SK-N-MC (cell line): ENCODE results near the gene POLH.
"Not testable (repeated sequence)": the region's sequence is repeated elsewhere in the genome, so short reads cannot be mapped to it uniquely, and the experiment has no call there.

Source experiments
- DNase-seq: peaks from one replicate; pipeline ENCODE4 v3.0.0-alpha.2; 2011; ENCODE audit warnings: low read depth, low spot score
- H3K27ac ChIP-seq: fragments of 200-600 bp; sonication (generic); 2 replicates; pipeline ENCODE4 v1.5.1; 2016; ENCODE audit warnings: mixed run types
- H3K36me3 ChIP-seq: fragments of 200-600 bp; sonication (generic); 2 replicates; pipeline ENCODE4 v1.6.1; 2017; ENCODE audit warnings: antibody characterized with exemption, low read length, mixed read lengths; ENCODE audit not compliant: insufficient read depth
- H3K4me3 ChIP-seq: fragments of 200-600 bp; sonication (generic); 2 replicates; pipeline ENCODE4 v1.5.1; 2016
- H3K9ac ChIP-seq: fragments of 200-600 bp; sonication (generic); 2 replicates; pipeline ENCODE4 v1.8.0; 2017; ENCODE audit warnings: mixed run types, mixed read lengths; ENCODE audit not compliant: insufficient read length
- H3K9me3 ChIP-seq: fragments of 200-600 bp; sonication (generic); 2 replicates; pipeline ENCODE4 v1.6.1; 2017; ENCODE audit warnings: low read depth, mild to moderate bottlenecking, antibody characterized with exemption, low read length, moderate library complexity, mixed read lengths
- EZH2 ChIP-seq: fragments of 200-600 bp; sonication (generic); IDR thresholded peaks from one replicate; pipeline ENCODE4 v1.6.1; 2017; ENCODE audit warnings: antibody characterized with exemption
- FOXP2 ChIP-seq: optimal IDR thresholded peaks from 2 replicates; pipeline ENCODE3; 2011; ENCODE audit warnings: mild to moderate bottlenecking, moderate library complexity; ENCODE audit not compliant: insufficient read depth; ENCODE audit errors: extremely low read length, control extremely low read depth
- POLR2AphosphoS5 ChIP-seq: IDR thresholded peaks from 2 replicates; pipeline ENCODE4 v1.6.1; 2012; ENCODE audit warnings: mild to moderate bottlenecking, low read depth, low read length, borderline replicate concordance

POLH gene

DNA sequence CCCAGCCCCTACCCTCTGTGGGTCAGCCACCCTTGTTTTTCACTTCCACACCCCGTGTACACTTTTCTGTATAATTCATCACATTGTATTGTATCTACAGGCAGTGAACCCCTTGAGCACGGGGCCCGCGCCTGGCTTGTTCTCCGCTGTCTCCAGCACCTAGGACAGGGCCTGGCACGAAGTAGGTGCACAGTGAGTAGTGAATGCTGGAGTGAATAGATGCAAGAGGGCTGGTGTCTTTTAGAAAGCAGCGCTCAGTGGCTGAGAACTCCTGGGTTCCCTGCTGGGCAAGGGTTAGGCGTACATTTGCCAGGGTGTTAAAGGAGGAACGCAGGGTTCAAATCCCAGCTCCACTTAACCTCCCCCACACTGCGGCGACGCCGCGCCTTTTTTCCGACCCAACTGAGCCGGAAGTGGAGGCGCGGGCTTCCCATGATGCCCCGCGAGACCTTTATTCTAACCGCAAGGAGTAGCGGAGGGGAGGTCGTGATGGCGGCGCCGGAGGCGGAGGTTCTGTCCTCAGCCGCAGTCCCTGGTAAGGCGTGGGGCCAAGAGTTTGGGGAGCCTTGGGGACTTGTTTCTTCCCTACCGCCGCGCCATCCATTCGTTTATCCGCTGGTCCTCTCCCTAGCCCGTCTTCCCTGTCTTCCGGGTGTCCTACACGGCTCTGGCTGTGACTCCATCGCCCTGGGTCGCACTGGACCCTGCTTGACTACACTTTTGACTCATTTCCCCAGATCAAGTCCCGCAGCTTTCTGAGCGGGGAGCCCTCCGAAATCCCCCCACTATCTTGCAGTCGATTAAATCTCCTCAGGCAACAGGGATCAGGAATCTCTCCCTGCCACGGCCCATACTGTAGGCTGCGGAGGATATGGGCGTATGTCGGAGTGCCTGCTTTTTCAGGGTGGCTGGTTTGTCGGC, 59.7 kb downstream of the POLH start, which contains the start of gene MAD2L1BP:
MAD2L1BP (plus strand) TSS at position 454 of the 921 bp plus-strand sequence; CDS start at position 490, 36 bp downstream.
- peak within 1 kb of the TSS; percentile 88 for H3K4me3 ChIP-seq
- peak within 1 kb of the TSS; percentile 92 for H3K9ac ChIP-seq
- TF ChIP-seq FOXP2 (peak; percentile 48), POLR2AphosphoS5 (peak; percentile 99), EZH2 (no peak)
- H3K36me3 ChIP-seq: peaks cover 35% of the 10 kb centered on the region
- peak within 1 kb of the TSS; percentile 81 for H3K27ac ChIP-seq
- H3K9me3 ChIP-seq: no peaks in the 10 kb centered on the region
- no peak for DNase-seq

DNA sequence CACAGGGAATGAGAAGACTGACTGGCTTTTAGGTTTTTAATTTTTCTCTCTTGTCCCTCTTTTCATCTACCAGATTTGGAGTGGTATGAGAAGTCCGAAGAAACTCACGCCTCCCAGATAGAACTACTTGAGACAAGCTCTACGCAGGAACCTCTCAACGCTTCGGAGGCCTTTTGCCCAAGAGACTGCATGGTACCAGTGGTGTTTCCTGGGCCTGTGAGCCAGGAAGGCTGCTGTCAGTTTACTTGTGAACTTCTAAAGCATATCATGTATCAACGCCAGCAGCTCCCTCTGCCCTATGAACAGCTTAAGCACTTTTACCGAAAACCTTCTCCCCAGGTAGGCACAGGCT, 60.3 kb downstream of the POLH start:
- peaks cover 40% of the 10 kb centered on the region for H3K36me3 ChIP-seq
- peak overlapping the region; percentile 67; the same call in 1 of the 2 replicates for H3K27ac ChIP-seq
- peak overlapping the region; percentile 92 for H3K9ac ChIP-seq
- no peak for DNase-seq
- H3K4me3 ChIP-seq: peak overlapping the region; percentile 88
- no peaks in the 10 kb centered on the region for H3K9me3 ChIP-seq
- TF ChIP-seq FOXP2 (no peak), EZH2 (no peak), POLR2AphosphoS5 (no peak)

DNA sequence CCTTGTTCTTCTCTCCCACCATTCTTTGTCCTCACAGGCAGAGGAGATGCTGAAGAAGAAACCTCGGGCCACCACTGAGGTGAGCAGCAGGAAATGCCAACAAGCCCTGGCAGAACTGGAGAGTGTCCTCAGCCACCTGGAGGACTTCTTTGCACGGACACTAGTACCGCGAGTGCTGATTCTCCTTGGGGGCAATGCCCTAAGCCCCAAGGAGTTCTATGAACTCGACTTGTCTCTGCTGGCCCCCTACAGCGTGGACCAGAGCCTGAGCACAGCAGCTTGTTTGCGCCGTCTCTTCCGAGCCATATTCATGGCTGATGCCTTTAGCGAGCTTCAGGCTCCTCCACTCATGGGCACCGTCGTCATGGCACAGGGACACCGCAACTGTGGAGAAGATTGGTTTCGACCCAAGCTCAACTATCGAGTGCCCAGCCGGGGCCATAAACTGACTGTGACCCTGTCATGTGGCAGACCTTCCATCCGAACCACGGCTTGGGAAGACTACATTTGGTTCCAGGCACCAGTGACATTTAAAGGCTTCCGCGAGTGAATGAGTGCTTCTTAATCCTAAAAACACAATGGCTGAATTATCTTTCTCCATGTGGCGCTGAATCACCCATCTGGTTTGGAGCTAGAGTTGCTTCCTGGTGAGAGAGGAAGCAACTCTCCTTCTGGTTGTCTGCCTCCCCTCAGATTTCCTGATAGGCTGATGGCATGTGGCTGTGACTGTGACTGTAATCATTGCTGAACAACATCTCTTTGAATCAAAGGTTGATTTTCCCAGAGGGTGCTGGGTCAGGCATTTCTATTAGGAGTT, 64.2 kb downstream of the POLH start:
- no peak for TF ChIP-seq FOXP2
- no peak for TF ChIP-seq EZH2
- no peak for TF ChIP-seq POLR2AphosphoS5
- no peak overlapping the region for H3K4me3 ChIP-seq
- H3K9me3 ChIP-seq: no peaks in the 10 kb centered on the region
- H3K27ac ChIP-seq: no peak overlapping the region; the same call in 1 of the 2 replicates
- H3K36me3 ChIP-seq: peaks cover 51% of the 10 kb centered on the region
- no peak for DNase-seq
- peak overlapping the region; percentile 42 for H3K9ac ChIP-seq

DNA sequence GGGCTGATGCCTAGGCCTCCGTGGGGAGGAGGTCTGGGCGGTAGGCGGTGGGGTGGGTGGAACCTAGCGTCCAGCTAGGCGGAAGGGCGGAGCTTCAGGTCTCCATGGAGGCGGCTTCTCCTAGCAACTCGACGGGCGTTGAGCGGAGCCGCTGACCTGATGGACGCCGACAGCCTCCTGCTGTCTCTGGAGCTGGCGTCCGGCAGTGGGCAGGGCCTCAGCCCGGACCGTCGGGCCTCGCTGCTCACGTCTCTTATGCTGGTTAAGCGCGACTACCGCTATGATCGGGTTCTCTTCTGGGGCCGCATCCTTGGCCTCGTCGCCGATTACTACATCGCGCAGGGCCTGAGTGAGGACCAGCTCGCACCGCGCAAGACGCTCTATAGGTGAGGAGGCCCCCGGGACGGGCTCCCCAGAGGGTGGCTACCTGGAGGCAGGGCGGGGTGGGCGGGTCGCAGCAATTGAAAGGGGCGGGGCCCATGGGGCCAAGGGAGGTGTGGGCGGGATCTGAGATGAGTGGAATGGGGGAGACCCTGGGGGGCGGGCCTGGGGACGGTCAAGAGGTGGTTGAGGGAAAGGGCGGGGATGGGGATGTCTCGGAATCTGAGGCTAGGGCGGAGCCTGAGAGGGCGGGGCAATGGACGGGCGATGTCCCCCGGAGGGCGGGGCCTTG, 69.1 kb downstream of the POLH start, which contains the start of gene RSPH9:
RSPH9 (plus strand) TSS at position 97 of the 673 bp plus-strand sequence; CDS start at position 160, 63 bp downstream.
- no peak within 1 kb of the TSS for H3K9ac ChIP-seq
- H3K36me3 ChIP-seq: peaks cover 22% of the 10 kb centered on the region
- H3K4me3 ChIP-seq: no peak within 1 kb of the TSS
- 0 out of 2 replicates have a peak within 1 kb of the TSS, but pooled peaks have one; percentile 11 for H3K27ac ChIP-seq
- DNase-seq: no peak
- H3K9me3 ChIP-seq: no peaks in the 10 kb centered on the region
- TF ChIP-seq FOXP2: no peak
- no peak for TF ChIP-seq EZH2
- no peak for TF ChIP-seq POLR2AphosphoS5

DNA sequence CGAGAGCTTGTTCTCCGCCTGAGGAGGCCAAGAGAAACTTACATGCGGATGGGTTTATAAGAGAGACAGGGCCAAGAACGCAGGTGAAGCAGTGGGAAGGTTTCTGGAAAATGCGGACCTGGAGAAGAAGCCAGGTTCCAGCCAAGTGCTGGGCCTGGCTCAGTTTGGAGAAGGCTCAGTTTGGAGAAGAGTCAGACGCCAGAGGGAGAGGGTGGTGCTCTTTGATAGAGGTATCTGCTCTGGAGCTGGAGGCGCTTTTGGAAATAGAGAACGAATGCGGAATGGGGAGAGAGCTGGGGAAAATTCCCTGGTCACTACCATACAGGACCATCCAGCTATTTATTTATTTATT, 69.6 kb downstream of the POLH start:
- H3K4me3 ChIP-seq: no peak overlapping the region
- no peak for TF ChIP-seq FOXP2
- no peak for TF ChIP-seq EZH2
- TF ChIP-seq POLR2AphosphoS5: no peak
- no peak overlapping the region for H3K9ac ChIP-seq
- no peak for DNase-seq
- H3K36me3 ChIP-seq: peaks cover 17% of the 10 kb centered on the region
- H3K27ac ChIP-seq: no peak overlapping the region
- H3K9me3 ChIP-seq: no peaks in the 10 kb centered on the region

DNA sequence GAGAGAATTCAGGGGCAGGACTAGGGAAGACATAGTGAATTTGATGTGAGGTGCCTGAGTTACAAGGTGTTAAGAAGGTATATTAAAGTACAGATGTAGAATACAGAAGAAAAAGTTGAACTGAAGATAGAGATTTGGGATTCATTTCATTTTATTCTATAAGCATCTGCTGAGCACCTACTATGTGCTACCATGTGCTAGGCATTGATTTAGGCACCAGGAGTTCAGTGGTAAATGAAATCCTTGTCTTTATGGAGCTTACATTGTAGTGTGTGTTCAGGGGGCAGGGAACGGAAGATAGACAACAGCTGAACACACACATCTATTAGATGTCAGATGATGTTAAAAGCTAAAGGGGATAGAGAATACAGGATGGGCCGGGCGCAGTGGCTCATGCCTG, 71.6 kb downstream of the POLH start:
- 0 out of 2 replicates have a peak, but pooled peaks cover under 1% of the 10 kb centered on the region for H3K36me3 ChIP-seq
- H3K4me3 ChIP-seq: no peak overlapping the region
- H3K9ac ChIP-seq: no peak overlapping the region
- no peak overlapping the region for H3K27ac ChIP-seq
- TF ChIP-seq POLR2AphosphoS5 (no peak), FOXP2 (no peak), EZH2 (no peak)
- H3K9me3 ChIP-seq: no peaks in the 10 kb centered on the region
- DNase-seq: no peak

DNA sequence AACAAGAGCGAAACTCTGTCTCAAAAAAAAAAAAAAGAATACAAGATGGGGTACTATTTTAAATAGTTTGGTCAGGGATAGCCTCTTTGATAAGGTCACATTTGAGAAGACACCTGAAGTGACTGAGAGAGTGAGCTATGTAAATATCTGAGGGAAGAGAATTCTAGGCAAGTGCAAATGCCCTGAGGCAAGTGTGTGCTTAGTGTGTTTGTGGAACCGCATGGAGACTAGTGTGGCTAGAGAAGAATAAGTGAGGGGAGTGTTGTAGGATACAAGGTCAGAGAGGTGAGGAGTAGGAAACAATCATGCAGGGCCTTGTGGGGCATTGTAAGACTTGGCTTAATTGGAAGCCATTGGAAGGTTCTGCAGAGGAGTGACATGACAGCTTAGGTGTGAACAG, 72.3 kb downstream of the POLH start:
- H3K9ac ChIP-seq: no peak overlapping the region
- no peak for TF ChIP-seq FOXP2
- TF ChIP-seq POLR2AphosphoS5: no peak
- no peak for TF ChIP-seq EZH2
- H3K4me3 ChIP-seq: no peak overlapping the region
- no peak overlapping the region for H3K27ac ChIP-seq
- no peak for DNase-seq
- H3K9me3 ChIP-seq: no peaks in the 10 kb centered on the region
- no peaks in the 10 kb centered on the region for H3K36me3 ChIP-seq

DNA sequence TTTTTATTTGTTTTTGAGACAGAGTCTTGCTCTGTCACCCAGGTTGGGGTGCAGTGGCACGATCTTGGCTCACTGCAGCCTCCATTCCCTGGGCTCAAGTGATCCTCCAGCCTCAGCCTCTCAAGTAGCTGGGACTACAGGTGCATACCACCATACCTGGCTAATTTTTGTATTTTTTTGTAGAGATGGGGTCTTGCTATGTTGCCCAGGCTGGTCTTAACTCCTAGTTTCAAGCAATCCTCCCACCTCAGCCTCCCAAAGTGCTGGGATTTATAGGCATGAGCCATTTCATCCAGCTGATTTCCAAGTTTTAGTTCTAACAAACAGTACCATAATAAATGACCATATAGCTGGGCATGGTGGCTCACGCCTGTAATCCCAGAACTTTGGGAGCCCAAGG, 76.8 kb downstream of the POLH start:
- DNase-seq, H3K27ac ChIP-seq, H3K9ac ChIP-seq, H3K9me3 ChIP-seq, H3K36me3 ChIP-seq, H3K4me3 ChIP-seq: not testable (repeated sequence)
